Fibroblast of the aortic adventitia (primary cell): ENCODE measurements around the gene POLR2L. TPM values are rescaled to one million over a fixed set of nuclear protein-coding genes. Genes with fewer than 3 reads are reported as not detected.
A peak's percentile ranks its signal among the peaks of the same experiment; 100 is the strongest.

Source experiments
- DNase-seq: peaks from one replicate; pipeline ENCODE4 v3.0.0-alpha.2; 2010; ENCODE audit warnings: low read depth
- H3K4me3 ChIP-seq: 2 replicates; pipeline ENCODE4 v1.5.1; 2011; ENCODE audit warnings: low read depth, mild to moderate bottlenecking, control low read depth, low read length, moderate library complexity
- total RNA-seq: library from RNA; depleted of rRNA; stranded (reverse); fragments of >200 nt; gene quantifications from 2 replicates; pipeline ENCODE4 v1.2.3, GENCODE V29; 2012; ENCODE audit warnings: low replicate concordance
- TF ChIP-seq, protein P1 (sequence below): IDR thresholded peaks from 2 replicates; pipeline ENCODE4 v1.5.1; 2011; ENCODE audit warnings: mild to moderate bottlenecking, low read length, control low read depth, inconsistent platforms; ENCODE audit not compliant: insufficient read depth

Gene POLR2L
- total RNA-seq, 1 donor: 135 TPM

DNA sequence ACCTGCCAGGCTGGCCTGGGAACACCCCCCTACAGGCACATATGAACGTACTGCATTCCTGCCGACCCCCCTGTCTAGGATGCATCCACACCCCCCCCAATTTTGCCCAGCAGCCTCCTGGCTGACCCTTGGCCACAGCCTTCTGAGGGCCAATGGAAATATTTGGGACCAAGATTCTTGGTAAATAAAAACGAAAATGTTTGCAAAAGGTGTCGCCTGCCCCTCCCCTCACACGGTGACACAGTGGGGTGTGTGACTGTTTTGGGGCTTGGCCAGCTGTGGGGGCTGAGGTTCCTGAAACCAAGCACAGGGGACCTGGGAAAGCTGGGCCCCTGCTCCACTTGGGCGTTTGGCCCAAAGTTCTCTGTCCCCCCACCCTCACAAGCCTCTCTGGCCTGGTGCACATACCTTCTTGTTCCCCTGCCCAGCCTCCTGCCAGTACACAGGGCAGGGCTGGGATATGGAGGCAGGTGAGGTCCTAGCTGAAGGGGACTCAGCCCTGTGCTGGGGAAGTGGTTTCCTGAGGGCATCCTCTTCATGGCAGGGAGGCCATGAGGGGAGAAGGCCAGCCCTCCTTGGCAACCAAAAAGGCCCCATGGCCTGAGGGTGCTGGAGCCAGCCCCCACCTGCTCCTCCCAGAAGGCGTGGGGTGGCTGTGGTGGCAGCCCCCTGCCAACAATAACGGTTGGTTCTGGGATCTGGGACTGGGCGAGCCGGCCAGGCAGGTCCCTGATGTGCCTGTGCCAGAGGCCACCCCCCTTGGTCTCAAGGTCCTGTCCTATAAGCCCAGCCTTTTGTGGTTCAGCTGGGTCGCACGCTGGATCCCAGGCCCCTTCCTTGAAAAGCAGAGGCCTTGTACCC is 16.7 kb downstream of the POLR2L start:
- TF ChIP-seq, protein P1, sequence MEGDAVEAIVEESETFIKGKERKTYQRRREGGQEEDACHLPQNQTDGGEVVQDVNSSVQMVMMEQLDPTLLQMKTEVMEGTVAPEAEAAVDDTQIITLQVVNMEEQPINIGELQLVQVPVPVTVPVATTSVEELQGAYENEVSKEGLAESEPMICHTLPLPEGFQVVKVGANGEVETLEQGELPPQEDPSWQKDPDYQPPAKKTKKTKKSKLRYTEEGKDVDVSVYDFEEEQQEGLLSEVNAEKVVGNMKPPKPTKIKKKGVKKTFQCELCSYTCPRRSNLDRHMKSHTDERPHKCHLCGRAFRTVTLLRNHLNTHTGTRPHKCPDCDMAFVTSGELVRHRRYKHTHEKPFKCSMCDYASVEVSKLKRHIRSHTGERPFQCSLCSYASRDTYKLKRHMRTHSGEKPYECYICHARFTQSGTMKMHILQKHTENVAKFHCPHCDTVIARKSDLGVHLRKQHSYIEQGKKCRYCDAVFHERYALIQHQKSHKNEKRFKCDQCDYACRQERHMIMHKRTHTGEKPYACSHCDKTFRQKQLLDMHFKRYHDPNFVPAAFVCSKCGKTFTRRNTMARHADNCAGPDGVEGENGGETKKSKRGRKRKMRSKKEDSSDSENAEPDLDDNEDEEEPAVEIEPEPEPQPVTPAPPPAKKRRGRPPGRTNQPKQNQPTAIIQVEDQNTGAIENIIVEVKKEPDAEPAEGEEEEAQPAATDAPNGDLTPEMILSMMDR: no peak
- no peak overlapping the region for H3K4me3 ChIP-seq
- no peak for DNase-seq

DNA sequence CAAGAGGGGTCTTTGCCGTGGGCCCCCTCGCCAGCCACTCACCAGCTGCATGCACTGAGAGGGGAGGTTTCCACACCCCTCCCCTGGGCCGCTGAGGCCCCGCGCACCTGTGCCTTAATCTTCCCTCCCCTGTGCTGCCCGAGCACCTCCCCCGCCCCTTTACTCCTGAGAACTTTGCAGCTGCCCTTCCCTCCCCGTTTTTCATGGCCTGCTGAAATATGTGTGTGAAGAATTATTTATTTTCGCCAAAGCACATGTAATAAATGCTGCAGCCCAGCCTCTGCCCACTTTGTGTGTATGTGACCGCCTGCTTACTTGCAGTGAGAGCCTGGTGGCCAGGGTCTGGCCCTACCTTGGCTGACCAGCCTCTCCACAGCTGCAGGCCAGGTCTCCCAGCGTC is 17.4 kb downstream of the POLR2L start:
- TF ChIP-seq, protein P1: no peak
- no peak for DNase-seq

DNA sequence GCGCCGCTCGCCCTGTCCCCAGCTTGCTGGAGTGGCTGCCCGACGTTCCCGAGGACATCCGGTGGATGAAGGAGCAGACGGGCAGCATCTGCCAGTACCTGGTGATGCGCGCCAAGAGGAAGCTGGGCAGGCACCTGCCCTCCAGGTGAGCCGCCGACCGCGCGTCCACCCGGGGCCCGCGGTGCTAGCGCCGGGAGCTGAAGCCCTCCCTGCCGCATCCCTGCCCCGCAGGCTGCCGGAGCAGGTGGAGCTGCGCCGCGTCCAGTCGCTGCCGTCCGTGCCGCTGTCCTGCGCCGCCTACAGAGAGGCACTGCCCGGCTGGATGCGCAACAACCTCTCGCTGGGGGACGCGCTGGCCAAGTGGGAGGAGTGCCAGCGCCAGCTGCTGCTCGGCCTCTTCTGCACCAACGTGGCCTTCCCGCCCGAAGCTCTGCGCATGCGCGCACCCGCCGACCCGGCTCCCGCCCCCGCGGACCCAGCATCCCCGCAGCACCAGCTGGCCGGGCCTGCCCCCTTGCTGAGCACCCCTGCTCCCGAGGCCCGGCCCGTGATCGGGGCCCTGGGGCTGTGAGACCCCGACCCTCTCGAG is 17.9 kb downstream of the POLR2L start:
- H3K4me3 ChIP-seq: no peak overlapping the region
- TF ChIP-seq, protein P1: no peak
- DNase-seq: no peak

More for the DNA sequence above, 17.4 kb downstream of the POLR2L start:
- no peak overlapping the region for H3K4me3 ChIP-seq

DNA sequence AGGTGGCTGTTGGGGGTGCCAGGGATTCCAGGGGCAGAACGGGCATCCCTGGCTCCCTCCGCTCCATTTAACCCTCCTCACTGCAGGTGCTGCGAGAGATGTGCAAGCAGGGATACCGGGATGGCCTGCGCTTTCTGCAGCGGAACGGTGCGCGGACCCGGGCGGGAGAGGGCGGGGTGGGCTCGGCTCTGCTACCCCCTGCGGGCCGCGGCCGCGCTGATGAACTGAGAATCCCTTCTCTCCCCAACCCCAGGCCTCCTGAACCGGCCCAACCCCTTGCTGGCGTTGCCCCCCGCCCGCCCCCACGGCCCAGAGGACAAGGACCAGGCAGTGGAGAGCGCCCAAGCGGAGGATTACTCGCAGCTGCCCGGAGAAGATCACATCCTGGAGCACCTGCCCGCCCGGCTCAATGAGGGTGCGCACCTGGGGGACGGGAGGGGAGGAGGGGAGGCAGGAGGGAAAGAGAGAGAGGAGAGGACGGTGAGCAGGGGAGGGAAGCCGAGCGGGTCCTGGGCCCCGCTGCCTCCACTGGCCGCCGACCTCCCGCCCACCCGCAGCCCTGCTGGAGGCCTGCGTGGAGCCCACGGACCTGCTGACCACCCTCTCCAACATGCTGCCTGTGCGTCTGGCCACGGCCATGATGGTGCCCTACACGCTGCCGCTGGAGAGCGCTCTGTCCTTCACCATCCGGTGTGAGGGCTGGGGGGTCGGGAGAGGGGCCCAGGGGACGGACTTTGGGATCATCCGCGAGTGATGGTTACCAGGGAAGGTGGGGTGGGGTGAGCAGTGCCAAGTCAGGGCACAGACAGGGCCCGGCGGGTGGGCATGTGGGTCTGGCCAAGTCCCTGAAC is 18.7 kb downstream of the POLR2L start:
- H3K4me3 ChIP-seq: no peak overlapping the region
- DNase-seq: no peak
- TF ChIP-seq, protein P1: no peak

DNA sequence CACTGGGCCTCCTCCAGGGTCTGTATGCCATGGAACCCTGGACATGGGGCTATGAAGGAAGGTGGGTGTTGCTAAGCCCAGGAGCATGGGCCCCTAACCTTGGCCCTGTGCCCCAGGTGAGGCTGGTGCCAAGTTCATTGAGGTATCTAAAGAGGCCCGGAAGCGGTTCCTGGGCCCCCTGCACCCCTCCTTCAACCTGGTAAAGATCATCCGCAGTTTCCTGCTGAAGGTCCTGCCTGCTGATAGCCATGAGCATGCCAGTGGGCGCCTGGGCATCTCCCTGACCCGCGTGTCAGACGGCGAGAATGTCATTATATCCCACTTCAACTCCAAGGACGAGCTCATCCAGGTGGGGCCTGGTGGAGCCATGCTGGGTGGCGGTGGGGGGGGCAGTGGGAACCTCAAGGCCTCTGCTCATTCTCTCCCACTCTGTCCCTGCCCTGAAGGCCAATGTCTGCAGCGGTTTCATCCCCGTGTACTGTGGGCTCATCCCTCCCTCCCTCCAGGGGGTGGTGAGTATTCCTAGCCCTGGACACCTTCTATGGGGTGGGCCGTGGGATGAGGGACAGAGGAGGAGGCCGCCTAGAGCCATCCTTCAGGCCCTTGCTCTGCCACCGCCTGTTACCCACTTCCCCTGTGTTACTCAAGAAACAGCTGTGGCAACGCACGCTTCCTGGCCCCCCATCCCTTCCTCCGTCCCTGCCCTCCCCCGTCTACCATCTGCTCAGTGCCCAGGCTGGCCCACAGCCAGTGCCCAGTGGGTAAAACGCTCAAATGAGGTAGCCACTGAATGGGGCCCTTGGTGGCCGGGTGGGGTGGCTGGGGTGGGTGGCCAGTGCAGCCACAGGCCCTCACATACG is 20.6 kb downstream of the POLR2L start:
- TF ChIP-seq, protein P1: no peak
- peak overlapping the region; percentile 88 for H3K4me3 ChIP-seq
- no peak for DNase-seq
